Measurements from ENCODE around the gene SNTB2. TPM values are rescaled to one million over a fixed set of nuclear protein-coding genes. Genes with fewer than 3 reads are reported as not detected.

SNTB2 gene
- total and polyA plus RNA-seq, 2 of the 4 experiments (the other 2 are of a cell fraction) = 23.5 to 47.5 TPM

GRCh38 chr16:69143116-69143515, 43.8 kb upstream of the SNTB2 start:
- Histone ChIP-seq H3K4ac (ENCODE audit: low read depth, low read length) (no peak overlapping the region), H2AK5ac (ENCODE audit: low read depth, low read length) (no peak overlapping the region), H2AFZ (replicated peaks; ENCODE audit: low read length, poor library complexity) (no peak overlapping the region), H3K56ac (ENCODE audit: extremely low read depth, insufficient read depth, low read length) (no peak overlapping the region), H2BK15ac (ENCODE audit: low read depth, low read length) (no peak overlapping the region), H3K14ac (replicated peaks; ENCODE audit: low read depth, low read length) (no peak overlapping the region), H3K9me3 (ENCODE audit: control insufficient read depth, insufficient read depth, low read length) (no peaks in the 10 kb centered on the region), H2BK5ac (ENCODE audit: low read depth, low read length, poor library complexity, severe bottlenecking) (no peak overlapping the region), H2AK9ac (replicated peaks; ENCODE audit: low read depth, low read length, poor library complexity) (no peak overlapping the region), H3K79me1 (ENCODE audit: low read depth in 1 of 2, low read length in 2 of 2) (peaks cover 9 to 17% of the 10 kb centered on the region in 2 experiments; a peak in 2 of 4 replicates), H3K27me3 (ENCODE audit: control insufficient read depth, insufficient read depth, low read length) (no peaks in the 10 kb centered on the region), H2BK120ac (ENCODE audit: low read depth, low read length) (no peak overlapping the region), H3K9me1 (ENCODE audit: insufficient read depth, low read length) (no peaks in the 10 kb centered on the region), H3K4me1 (ENCODE audit: control insufficient read depth, insufficient read depth, low read length) (peaks cover 2% of the 10 kb centered on the region; the same call in 1 of the 2 replicates), H2BK20ac (ENCODE audit: low read depth, low read length) (no peak overlapping the region), H3K9ac (ENCODE audit: low read depth, low read length) (no peak overlapping the region), H4K91ac (ENCODE audit: insufficient read depth, low read depth, low read length) (no peak overlapping the region), H4K5ac (ENCODE audit: low read depth, low read length) (no peak overlapping the region), H3K23ac (ENCODE audit: low read depth, low read length) (no peak overlapping the region), H3K4me2 (ENCODE audit: low read depth, low read length) (no peak overlapping the region), H3K27ac (ENCODE audit: insufficient read depth, low read length) (no peak overlapping the region), H4K8ac (ENCODE audit: low read depth in 2 of 2, low read length in 2 of 2) (no peak overlapping the region), H4K20me1 (ENCODE audit: insufficient read depth, low read length) (no peaks in the 10 kb centered on the region), H3K36me3 (ENCODE audit: control insufficient read depth, insufficient read depth, low read length) (peaks cover 44% of the 10 kb centered on the region), H3K4me3 (ENCODE audit: insufficient read depth, low read depth, low read length) (no peak overlapping the region), H3K18ac (ENCODE audit: low read depth, low read length) (no peak overlapping the region)
- intact Hi-C loops (cut with micrococcal nuclease) = no loop called here
- dilution Hi-C loops (cut with HindIII; ENCODE audit: low sequenced_read_pairs, unreplicated experiment) = no loop called here
- CTCF ChIA-PET = no interaction called here
- no CpG with 5 or more reads among the region's 11 CpGs for WGBS, 2 experiments (ENCODE audit: extremely low coverage in 2 of 2, insufficient read length in 1 of 2)
- no TSS peak for BruUV-seq (replicated peaks)
- TF ChIP-seq FOS (IDR thresholded peaks at IDR 0.05; ENCODE audit: low read depth, low read length) (no peak), MAFK (IDR thresholded peaks at IDR 0.05; ENCODE audit: low read depth, low read length) (no peak), CEBPB (IDR thresholded peaks at IDR 0.05; ENCODE audit: low read depth, low read length) (no peak), MAZ (IDR thresholded peaks at IDR 0.05; ENCODE audit: borderline replicate concordance, low read depth, low read length) (no peak), BHLHE40 (IDR thresholded peaks at IDR 0.05; ENCODE audit: low read depth, low read length) (no peak), CHD1 (IDR thresholded peaks at IDR 0.05; ENCODE audit: low read depth, low read length) (no peak), MXI1 (IDR thresholded peaks at IDR 0.05; ENCODE audit: borderline replicate concordance, low read depth, low read length) (no peak), SMC3 (IDR thresholded peaks at IDR 0.05; ENCODE audit: low read depth, low read length) (no peak), ELK1 (IDR thresholded peaks at IDR 0.05; ENCODE audit: borderline replicate concordance, low read depth, low read length) (no peak), NFE2L2 (IDR thresholded peaks at IDR 0.05; ENCODE audit: low read depth, low read length) (no peak), RCOR1 (IDR thresholded peaks at IDR 0.05; ENCODE audit: insufficient replicate concordance, low read length) (no peak), RAD21 (IDR thresholded peaks at IDR 0.05; ENCODE audit: low read length) (no peak), POLR2A (IDR thresholded peaks at IDR 0.05; ENCODE audit: low read depth, low read length) (no peak), USF2 (IDR thresholded peaks at IDR 0.05; ENCODE audit: low read depth, low read length) (no peak), RFX5 (IDR thresholded peaks at IDR 0.05; ENCODE audit: low read depth, low read length) (no peak)
- TF ChIP-seq, protein P1, sequence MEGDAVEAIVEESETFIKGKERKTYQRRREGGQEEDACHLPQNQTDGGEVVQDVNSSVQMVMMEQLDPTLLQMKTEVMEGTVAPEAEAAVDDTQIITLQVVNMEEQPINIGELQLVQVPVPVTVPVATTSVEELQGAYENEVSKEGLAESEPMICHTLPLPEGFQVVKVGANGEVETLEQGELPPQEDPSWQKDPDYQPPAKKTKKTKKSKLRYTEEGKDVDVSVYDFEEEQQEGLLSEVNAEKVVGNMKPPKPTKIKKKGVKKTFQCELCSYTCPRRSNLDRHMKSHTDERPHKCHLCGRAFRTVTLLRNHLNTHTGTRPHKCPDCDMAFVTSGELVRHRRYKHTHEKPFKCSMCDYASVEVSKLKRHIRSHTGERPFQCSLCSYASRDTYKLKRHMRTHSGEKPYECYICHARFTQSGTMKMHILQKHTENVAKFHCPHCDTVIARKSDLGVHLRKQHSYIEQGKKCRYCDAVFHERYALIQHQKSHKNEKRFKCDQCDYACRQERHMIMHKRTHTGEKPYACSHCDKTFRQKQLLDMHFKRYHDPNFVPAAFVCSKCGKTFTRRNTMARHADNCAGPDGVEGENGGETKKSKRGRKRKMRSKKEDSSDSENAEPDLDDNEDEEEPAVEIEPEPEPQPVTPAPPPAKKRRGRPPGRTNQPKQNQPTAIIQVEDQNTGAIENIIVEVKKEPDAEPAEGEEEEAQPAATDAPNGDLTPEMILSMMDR (conservative IDR thresholded peaks at IDR 0.05; ENCODE audit: low read depth, low read length) = no peak
- in situ Hi-C loops (cut with MboI; ENCODE audit: low sequenced_read_pairs) = no loop called here
- DNase-seq (no peak), ATAC-seq (ENCODE audit: low read depth) (no peak)
- POLR2A ChIA-PET (ENCODE audit: unreplicated experiment) = no interaction called here

All from IMR-90 (cell line).